PC-3 (cell line): ENCODE measurements around the gene MORN4. TPM values are rescaled to one million over a fixed set of nuclear protein-coding genes. Genes with fewer than 3 reads are reported as not detected.

Source experiments
- ATAC-seq: fragments of 200-7000 bp; cut with Tn5 transposase; 2 replicates; pipeline ENCODE4 v1.9.1; 2020; ENCODE audit warnings: mild to moderate bottlenecking, moderate library complexity
- BruUV-seq: library from RNA; stranded (reverse); fragments of 400-500 nt; replicated peaks from 2 replicates; lab custom pipeline; 2021; lab: Mats Ljungman, UMichigan
- CTCF ChIA-PET: fragments of 300-600 bp; sonication (Branson Sonifier 250); formaldehyde crosslinking; loops from one replicate; lab custom pipeline; 2022; ENCODE audit warnings: antibody characterized with exemption; lab: Charles Lee
- POLR2A ChIA-PET: fragments of 300-600 bp; sonication (Branson Sonifier 250); formaldehyde crosslinking; loops from one replicate; lab custom pipeline; 2022; ENCODE audit warnings: antibody characterized with exemption; ENCODE audit not compliant: unreplicated experiment; lab: Charles Lee
- DNase-seq: peaks from one replicate; pipeline ENCODE4 v3.0.0-alpha.2; 2015
- H2AFZ ChIP-seq: fragments of 300-600 bp; sonication (generic); 2 replicates; pipeline ENCODE4 v1.6.0; 2016; ENCODE audit warnings: antibody characterized with exemption, low read length
- H3F3A ChIP-seq: fragments of 300-600 bp; sonication (generic); one replicate; pipeline ENCODE4 v1.6.0; 2017; ENCODE audit warnings: antibody characterized with exemption, low read length, control low read depth, mild to moderate bottlenecking; ENCODE audit not compliant: unreplicated experiment
- H3K27ac ChIP-seq: fragments of 300-600 bp; sonication (generic); 2 replicates; pipeline ENCODE4 v1.5.1; 2016; ENCODE audit warnings: mild to moderate bottlenecking, low read length
- H3K27me3 ChIP-seq: fragments of 300-600 bp; sonication (generic); 2 replicates; pipeline ENCODE4 v1.6.1; 2016; ENCODE audit warnings: low read length, mixed read lengths
- H3K36me3 ChIP-seq: fragments of 300-600 bp; sonication (generic); 2 replicates; pipeline ENCODE4 v1.6.1; 2016; ENCODE audit warnings: low read depth, mixed run types, low read length, mixed read lengths
- H3K4me1 ChIP-seq: fragments of 300-600 bp; sonication (generic); 2 replicates; pipeline ENCODE4 v1.5.1; 2016; ENCODE audit warnings: low read length; ENCODE audit not compliant: insufficient read depth
- H3K4me2 ChIP-seq: fragments of 300-600 bp; sonication (generic); 2 replicates; pipeline ENCODE4 v1.6.0; 2016; ENCODE audit warnings: low read length
- H3K4me3 ChIP-seq: fragments of 300-600 bp; sonication (generic); 2 replicates; pipeline ENCODE4 v1.5.1; 2016; ENCODE audit warnings: mild to moderate bottlenecking, low read length, mixed read lengths
- H3K79me2 ChIP-seq: fragments of 300-600 bp; sonication (generic); 2 replicates; pipeline ENCODE4 v1.6.1; 2017; ENCODE audit warnings: low read length, mixed read lengths
- H3K9ac ChIP-seq: fragments of 300-600 bp; sonication (generic); 2 replicates; pipeline ENCODE4 v1.6.0; 2016; ENCODE audit warnings: mild to moderate bottlenecking, low read length
- H3K9me2 ChIP-seq: fragments of 300-600 bp; sonication (generic); replicated peaks from 2 replicates; pipeline ENCODE4 v1.6.1; 2016; ENCODE audit warnings: mixed run types, low read length, mixed read lengths
- H3K9me3 ChIP-seq: fragments of 300-600 bp; sonication (generic); 2 replicates; pipeline ENCODE4 v1.6.1; 2016; ENCODE audit warnings: low read length, mixed read lengths
- H4K20me1 ChIP-seq: fragments of 300-600 bp; sonication (generic); 2 replicates; pipeline ENCODE4 v1.6.1; 2016; ENCODE audit warnings: low read length, mixed read lengths
- CTCF ChIP-seq: fragments of 300-600 bp; sonication (generic); conservative IDR thresholded peaks from 2 replicates; pipeline ENCODE4 v1.5.1; 2017; ENCODE audit warnings: antibody characterized with exemption, low read depth, mild to moderate bottlenecking, low read length
- EZH2 ChIP-seq: fragments of 300-600 bp; sonication (generic); IDR thresholded peaks from one replicate; pipeline ENCODE4 v1.6.1; 2017; ENCODE audit warnings: antibody characterized with exemption, mild to moderate bottlenecking, low read length; ENCODE audit not compliant: unreplicated experiment
- EZH2phosphoT487 ChIP-seq: fragments of 300-600 bp; sonication (generic); IDR thresholded peaks from 2 replicates; pipeline ENCODE4 v1.6.1; 2018; ENCODE audit warnings: mild to moderate bottlenecking, antibody characterized with exemption, low read length, borderline replicate concordance
- intact Hi-C: fragments of 100-400 bp; cut with micrococcal nuclease; formaldehyde crosslinking; loops from 2 replicates; pipeline ENCODE4 v1.9.0; 2023
- total RNA-seq: library from RNA; depleted of rRNA; stranded (reverse); fragments of >200 nt; gene quantifications from 2 replicates; pipeline ENCODE4 v1.2.3, GENCODE V29; 2014

Gene MORN4
- total RNA-seq, 1 experiment from 2014 or later, result 12.9 TPM

GRCh38 chr10:97571622-97572021 lies 61.7 kb downstream of the MORN4 start:
- Histone ChIP-seq H3K4me3 (no peak overlapping the region), H2AFZ (no peak overlapping the region), H4K20me1 (no peaks in the 10 kb centered on the region), H3K79me2 (no peaks in the 10 kb centered on the region), H3F3A (peaks cover 4% of the 10 kb centered on the region), H3K9me3 (no peaks in the 10 kb centered on the region), H3K36me3 (no peaks in the 10 kb centered on the region), H3K27me3 (no peaks in the 10 kb centered on the region), H3K4me1 (peaks cover 44% of the 10 kb centered on the region), H3K4me2 (peak overlapping the region; percentile 67), H3K9me2 (no peaks in the 10 kb centered on the region), H3K27ac (peak overlapping the region; percentile 73), H3K9ac (no peak overlapping the region)
- TF ChIP-seq EZH2phosphoT487 (no peak), CTCF (no peak), EZH2 (no peak)
- ChIA-PET CTCF (interaction anchor here (0.5 to 1.7 kb wide), 2 partner anchors 41 to 46 kb away, joined by 9 to 10 read pairs; no protein-coding TSS in a partner anchor), POLR2A (no interaction called here)
- no TSS peak for BruUV-seq
- DNase-seq (peak; percentile 88), ATAC-seq (peak; percentile 67)
- intact Hi-C loops, result no loop called here

GRCh38 chr10:97570789-97571471 lies 62.4 kb downstream of the MORN4 start:
- CTCF ChIA-PET, result interaction anchor here (0.5 to 1.7 kb wide), 2 partner anchors 42 to 47 kb away, joined by 9 to 10 read pairs; no protein-coding TSS in a partner anchor
- Histone ChIP-seq H4K20me1 (no peaks in the 10 kb centered on the region), H3K4me1 (peaks cover 50% of the 10 kb centered on the region), H3K27me3 (no peaks in the 10 kb centered on the region), H2AFZ (no peak overlapping the region), H3K36me3 (no peaks in the 10 kb centered on the region), H3F3A (peaks cover 4% of the 10 kb centered on the region), H3K4me3 (no peak overlapping the region), H3K9me2 (no peaks in the 10 kb centered on the region), H3K27ac (peak overlapping the region; percentile 49), H3K79me2 (no peaks in the 10 kb centered on the region), H3K9ac (no peak overlapping the region), H3K4me2 (peak overlapping the region; percentile 67), H3K9me3 (no peaks in the 10 kb centered on the region)
- ATAC-seq (no peak), DNase-seq (no peak)
- BruUV-seq, result TSS peak; percentile 63
- TF ChIP-seq EZH2 (no peak), CTCF (no peak), EZH2phosphoT487 (no peak)
- POLR2A ChIA-PET, result no interaction called here
- intact Hi-C loops, result no loop called here

GRCh38 chr10:97570146-97570788 lies 63.0 kb downstream of the MORN4 start:
- no peak for TF ChIP-seq EZH2
- TF ChIP-seq EZH2phosphoT487, result no peak
- no peak for TF ChIP-seq CTCF
- H3K4me3 ChIP-seq, result no peak overlapping the region
- 0 out of 2 replicates have a peak overlapping the region, but pooled peaks have one; percentile 49 for H3K27ac ChIP-seq
- BruUV-seq, result no TSS peak
- peaks cover 50% of the 10 kb centered on the region for H3K4me1 ChIP-seq
- peaks cover 4% of the 10 kb centered on the region for H3F3A ChIP-seq
- H3K27me3 ChIP-seq, result no peaks in the 10 kb centered on the region
- intact Hi-C loops, result no loop called here
- no peaks in the 10 kb centered on the region for H3K9me3 ChIP-seq
- H3K9me2 ChIP-seq, result no peaks in the 10 kb centered on the region
- no peak overlapping the region for H3K4me2 ChIP-seq
- POLR2A ChIA-PET, result no interaction called here
- no peaks in the 10 kb centered on the region for H3K79me2 ChIP-seq
- no peaks in the 10 kb centered on the region for H3K36me3 ChIP-seq
- CTCF ChIA-PET, result no interaction called here
- H4K20me1 ChIP-seq, result no peaks in the 10 kb centered on the region
- ATAC-seq, result no peak
- no peak overlapping the region for H2AFZ ChIP-seq
- no peak for DNase-seq
- no peak overlapping the region for H3K9ac ChIP-seq
